Measurements from ENCODE around the gene URB2.
"Not testable (repeated sequence)": the region's sequence is repeated elsewhere in the genome, so short reads cannot be mapped to it uniquely, and the experiment has no call there.

URB2 gene

GRCh38 chr1:229625915-229626831 lies at the start of gene URB2, which contains the start of gene TAF5L:
Gene URB2 (plus strand): TSS chr1:229626247. CDS start chr1:229627634, 1,387 bp downstream.
Gene TAF5L (minus strand): TSS chr1:229626122. CDS start chr1:229614482, 11,640 bp downstream.
- DNase-seq, result peak; percentile 33

- no peak for DNase-seq
Measured at GRCh38 chr1:229578168-229579058, 47.6 kb upstream of the URB2 start.

- peak; percentile 10 for DNase-seq
Measured at GRCh38 chr1:229579059-229579673, 46.9 kb upstream of the URB2 start.

GRCh38 chr1:229581485-229581884 lies 44.6 kb upstream of the URB2 start:
- DNase-seq, result no peak

- DNase-seq, result no peak
Measured at GRCh38 chr1:229582011-229582694, 43.9 kb upstream of the URB2 start.

- no peak for DNase-seq
Measured at GRCh38 chr1:229582715-229583114, 43.3 kb upstream of the URB2 start.

- DNase-seq, result no peak
Measured at GRCh38 chr1:229585338-229585737, 40.7 kb upstream of the URB2 start.

- DNase-seq, result no peak
Measured at GRCh38 chr1:229590119-229590518, 35.9 kb upstream of the URB2 start.

GRCh38 chr1:229593800-229594199 lies 32.2 kb upstream of the URB2 start:
- no peak for DNase-seq

- no peak for DNase-seq
Measured at GRCh38 chr1:229594227-229595008, 31.6 kb upstream of the URB2 start.

- not testable (repeated sequence) for DNase-seq
Measured at GRCh38 chr1:229595876-229596275, 30.2 kb upstream of the URB2 start.

- DNase-seq, result no peak
Measured at GRCh38 chr1:229596925-229597699, 28.9 kb upstream of the URB2 start.

GRCh38 chr1:229597877-229598276 lies 28.2 kb upstream of the URB2 start:
- no peak for DNase-seq

GRCh38 chr1:229599218-229599954 lies 26.7 kb upstream of the URB2 start:
- no peak for DNase-seq

GRCh38 chr1:229600229-229600628 lies 25.8 kb upstream of the URB2 start:
- DNase-seq, result no peak

GRCh38 chr1:229603371-229604005 lies 22.6 kb upstream of the URB2 start:
- DNase-seq, result no peak

GRCh38 chr1:229607370-229607769 lies 18.7 kb upstream of the URB2 start:
- no peak for DNase-seq

GRCh38 chr1:229608590-229608989 lies 17.5 kb upstream of the URB2 start:
- DNase-seq, result no peak

GRCh38 chr1:229613938-229614337 lies 12.1 kb upstream of the URB2 start:
- DNase-seq, result no peak

GRCh38 chr1:229614701-229615100 lies 11.3 kb upstream of the URB2 start:
- DNase-seq, result no peak

Measured in NCI-H748 treated with DMSO at 0.1 percent for 48 hours (cell line).